NCI-H82 (cell line): ENCODE data around the gene B3GNT2.

Experiments
- DNase-seq: peaks from one replicate; lab custom pipeline; 2025; lab: John Stamatoyannopoulos, UW

B3GNT2 gene

DNA sequence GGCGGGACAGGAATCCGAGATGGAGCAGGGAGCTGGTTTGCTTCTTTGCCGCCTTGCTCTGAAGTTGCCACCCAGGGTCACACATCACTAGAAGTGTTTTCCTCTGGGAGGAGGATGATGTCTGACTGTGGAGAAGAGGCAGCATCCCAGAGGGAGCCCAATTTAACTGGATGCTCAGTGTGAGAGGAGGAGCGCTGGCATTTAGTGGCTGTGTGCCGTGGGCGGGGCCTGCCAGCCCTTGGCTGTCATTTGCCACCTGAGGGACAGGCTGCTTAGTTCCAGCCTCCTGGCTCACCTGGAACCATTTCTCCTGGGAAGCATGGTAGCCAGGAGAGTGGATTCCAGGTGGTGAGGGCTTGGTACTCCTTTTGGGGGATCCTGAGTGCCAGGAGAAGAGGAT is 9.6 kb downstream of the B3GNT2 start:
- no peak for DNase-seq

DNA sequence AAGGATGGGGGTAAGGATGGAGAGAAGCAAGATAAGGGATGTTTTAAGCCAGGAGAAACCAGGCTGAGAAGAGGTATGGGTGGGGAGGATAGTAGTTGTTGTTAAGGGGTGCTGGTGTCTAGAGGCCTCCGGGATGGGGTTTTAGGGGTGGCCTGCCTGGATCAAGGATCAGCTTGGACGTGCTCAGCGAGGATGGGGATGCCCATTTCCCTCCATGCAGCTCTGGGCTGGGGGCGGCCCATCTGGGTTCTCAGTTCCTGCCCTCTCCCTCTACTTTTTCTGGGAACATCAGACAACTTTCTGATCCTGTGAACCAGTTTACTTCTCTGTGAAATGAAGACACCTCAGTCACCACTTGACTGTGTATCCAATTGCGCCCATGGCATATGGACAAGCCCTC is 10.1 kb downstream of the B3GNT2 start:
- DNase-seq: no peak

DNA sequence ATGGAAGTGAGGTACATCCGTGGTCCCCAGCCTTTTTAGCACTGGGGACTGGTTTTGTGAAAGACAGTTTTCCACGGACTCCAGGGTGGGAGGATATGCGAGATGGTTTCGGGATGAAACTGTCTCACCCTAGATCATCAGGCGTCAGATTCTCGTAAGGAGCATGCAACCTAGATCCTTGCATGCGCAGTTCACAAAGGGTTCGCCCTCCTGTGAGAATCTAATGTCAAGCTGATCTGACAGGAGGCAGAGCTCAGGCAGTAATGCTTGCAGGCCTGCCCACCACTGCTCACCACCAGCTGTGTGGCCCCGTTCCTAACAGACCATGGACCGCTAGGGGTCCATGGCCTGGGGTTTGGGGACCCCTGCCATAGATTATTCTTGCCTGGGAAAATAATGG is 11.6 kb downstream of the B3GNT2 start:
- no peak for DNase-seq

DNA sequence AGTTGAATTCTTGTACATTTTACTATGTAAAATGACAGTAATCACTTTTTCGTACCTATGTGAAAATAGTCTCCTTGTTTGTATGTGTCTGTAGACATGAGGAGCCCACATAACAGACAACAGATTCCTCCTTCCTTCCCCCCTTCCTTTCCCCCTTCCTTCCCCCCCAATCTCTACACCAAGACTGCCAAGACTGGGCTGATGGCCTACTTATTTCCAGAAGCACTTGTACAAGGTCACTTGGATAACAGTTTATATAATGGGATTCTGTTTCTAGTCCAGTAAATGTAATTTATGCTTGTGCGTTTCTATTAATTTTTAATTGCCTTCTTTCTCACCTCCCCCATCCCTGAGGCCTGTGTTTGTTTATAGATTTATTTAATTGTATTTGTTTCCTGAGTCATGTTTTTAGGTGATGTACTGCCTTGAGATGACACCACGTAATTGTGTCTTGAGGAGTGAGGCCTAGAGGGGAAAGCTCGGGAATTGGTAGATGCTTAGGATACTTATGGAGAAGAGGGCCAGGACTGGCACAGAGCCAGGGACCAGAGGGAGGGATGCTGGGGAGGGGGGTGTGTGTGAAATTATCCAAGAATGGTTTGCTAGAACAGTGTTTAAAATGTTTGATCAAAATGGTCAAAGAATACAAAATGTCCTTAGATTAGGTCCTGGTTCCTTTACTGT is 12.3 kb downstream of the B3GNT2 start:
- DNase-seq: peak; percentile 44

DNA sequence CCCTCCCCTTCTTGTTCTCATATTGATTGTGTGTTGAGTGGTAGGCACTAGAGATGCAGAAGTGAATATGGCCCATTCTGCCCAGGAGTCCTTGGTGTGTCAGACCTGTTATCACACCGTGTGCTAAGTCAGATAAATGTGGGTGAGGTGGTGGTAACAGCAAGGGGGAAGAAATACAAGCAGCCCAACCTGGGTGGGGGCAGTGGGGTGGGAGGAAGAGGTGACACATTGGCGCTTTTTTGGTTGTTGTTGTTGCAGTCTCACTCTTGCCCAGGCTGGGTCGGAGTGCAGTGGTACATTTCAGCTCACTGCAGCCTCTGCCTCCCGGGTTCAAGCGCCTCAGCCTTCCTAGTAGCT is 12.8 kb downstream of the B3GNT2 start:
- DNase-seq: no peak

DNA sequence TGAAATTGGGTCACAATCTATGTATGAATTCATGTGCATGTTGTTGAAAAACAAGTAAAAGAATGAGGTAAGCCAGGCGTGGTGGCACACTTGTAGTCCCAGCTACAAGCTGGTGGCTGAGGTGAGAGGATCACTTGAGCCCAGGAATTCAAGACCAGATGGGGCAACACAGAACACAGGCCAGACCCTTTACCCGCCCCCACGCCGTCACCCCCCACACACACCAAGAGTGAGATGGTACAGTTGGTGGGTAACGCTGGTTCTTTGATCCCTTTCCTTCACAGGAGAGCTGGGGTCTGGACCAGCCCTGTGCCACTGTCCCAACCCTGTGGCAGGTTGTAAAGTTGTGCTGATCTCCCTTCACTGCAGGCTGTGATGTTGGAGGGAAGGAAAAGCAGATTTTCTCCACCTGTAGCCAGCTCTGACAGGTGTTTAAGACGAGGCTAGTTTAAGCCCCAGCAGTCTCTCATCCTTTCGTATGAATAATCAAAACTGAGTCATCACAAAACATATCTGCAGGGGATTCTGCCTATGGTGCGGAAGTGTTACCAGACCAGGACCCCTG is 13.6 kb downstream of the B3GNT2 start:
- no peak for DNase-seq

DNA sequence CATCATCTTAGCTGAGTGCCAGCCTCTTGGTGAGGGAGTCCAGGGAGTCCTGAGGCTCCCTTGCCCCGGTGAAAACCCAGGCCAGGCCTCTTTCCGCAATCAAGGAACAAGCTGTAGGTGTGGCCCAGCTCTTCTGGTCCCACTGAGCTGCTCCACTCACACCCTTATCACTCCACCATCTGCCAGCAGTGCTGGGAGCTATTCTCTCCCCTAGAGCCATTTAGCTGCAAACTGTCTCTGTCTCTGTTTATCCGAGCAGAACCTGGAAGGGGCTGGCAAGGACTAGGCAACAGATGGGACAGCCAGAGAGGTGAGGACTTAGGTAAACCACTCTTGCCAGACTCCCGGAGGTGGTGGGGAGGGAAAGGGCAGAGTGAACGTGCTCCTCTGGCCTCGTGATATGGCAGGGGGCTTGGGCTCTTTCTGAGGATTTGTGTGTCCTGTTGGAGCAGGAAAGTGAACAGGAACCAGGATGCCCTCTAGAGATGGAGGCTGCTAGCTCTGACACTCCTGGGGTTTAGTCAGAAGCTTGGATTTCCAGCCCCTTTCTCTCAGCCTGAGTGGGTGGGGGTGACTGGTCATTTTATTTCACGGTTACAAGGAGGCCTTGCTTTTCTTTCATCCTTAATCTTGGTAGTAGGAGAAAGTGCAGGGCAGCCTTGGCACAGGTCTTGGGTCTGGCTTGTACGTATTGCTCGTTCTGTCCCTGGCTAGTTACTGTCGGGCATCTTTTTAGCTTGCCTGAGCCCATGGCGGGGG is 19.6 kb downstream of the B3GNT2 start:
- DNase-seq: peak; percentile 98

DNA sequence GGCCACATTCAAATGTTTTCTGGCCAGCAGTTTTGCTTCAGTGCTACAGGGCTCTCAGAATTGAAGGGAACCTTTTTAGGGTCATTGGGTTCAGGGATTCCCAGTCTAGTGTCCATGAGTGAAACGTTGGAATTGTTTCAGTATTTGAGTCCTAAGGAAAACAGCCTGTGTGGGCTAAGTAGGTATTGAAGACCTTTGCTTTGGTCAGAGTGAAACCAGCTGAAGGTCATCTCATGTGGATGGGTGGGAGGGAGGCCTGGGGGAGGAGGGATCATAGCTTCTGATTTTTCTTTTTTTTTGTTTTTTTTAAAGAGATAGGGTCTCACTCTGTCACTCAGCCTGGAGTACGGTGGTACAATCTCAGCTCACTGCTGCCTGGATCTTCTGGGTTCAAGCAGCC is 20.2 kb downstream of the B3GNT2 start:
- DNase-seq: no peak

DNA sequence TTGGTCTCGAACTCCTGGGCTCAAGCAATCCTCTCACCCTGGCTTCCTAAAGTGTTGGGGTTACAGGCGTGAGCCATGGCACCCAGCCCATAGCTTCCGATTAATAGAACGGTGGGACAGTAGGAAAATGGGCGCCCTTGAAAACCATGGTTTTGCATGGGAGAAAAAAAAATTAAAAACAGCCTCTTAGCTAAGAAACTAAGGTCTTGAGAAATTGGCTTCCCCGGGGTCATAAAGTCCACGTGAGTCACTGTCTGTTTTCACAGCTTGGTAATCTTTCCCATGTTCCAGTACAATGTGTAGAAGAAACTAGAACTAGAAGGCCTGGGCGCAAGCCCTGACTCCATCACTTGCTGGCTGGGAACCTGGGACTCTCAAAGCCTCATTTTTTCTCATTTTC is 20.7 kb downstream of the B3GNT2 start:
- no peak for DNase-seq

DNA sequence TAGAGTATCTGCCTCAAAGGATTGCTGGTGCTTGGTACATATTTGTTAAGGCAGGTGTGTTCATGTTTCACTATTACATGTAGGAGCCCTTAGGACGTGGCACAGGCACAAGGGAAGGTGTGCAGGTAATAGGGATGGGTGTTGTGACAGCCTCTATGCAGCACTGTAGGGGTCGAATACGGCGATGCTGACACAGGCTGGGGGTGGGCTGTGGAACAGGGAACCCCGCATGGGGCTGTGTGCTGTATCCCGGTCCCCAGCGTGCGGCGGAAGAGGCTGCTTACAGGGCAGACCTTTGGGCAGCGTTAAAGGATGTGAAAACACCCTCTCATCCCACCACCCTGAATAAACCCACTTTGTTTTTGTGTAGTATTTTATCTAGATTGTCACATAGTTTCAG is 21.5 kb downstream of the B3GNT2 start:
- DNase-seq: no peak

DNA sequence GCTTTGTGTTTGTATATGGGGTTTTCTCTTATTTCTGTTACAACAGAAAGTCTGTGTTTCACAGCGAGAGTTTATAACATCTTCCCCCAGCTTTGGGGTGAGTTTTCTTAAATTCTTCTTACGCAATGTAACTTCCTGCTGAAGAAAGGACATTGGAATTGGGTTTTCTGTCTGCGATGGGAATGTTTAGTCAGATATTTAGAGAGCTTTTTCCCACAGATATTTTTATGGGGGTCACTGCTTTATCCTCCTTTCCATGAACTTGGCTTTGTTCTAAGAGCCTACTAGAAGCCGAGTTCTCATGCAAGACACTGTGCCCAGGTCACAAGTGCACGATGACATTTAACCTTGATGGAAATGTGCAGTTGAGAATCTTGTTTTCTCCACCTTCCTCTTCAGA is 22.1 kb downstream of the B3GNT2 start:
- DNase-seq: no peak

DNA sequence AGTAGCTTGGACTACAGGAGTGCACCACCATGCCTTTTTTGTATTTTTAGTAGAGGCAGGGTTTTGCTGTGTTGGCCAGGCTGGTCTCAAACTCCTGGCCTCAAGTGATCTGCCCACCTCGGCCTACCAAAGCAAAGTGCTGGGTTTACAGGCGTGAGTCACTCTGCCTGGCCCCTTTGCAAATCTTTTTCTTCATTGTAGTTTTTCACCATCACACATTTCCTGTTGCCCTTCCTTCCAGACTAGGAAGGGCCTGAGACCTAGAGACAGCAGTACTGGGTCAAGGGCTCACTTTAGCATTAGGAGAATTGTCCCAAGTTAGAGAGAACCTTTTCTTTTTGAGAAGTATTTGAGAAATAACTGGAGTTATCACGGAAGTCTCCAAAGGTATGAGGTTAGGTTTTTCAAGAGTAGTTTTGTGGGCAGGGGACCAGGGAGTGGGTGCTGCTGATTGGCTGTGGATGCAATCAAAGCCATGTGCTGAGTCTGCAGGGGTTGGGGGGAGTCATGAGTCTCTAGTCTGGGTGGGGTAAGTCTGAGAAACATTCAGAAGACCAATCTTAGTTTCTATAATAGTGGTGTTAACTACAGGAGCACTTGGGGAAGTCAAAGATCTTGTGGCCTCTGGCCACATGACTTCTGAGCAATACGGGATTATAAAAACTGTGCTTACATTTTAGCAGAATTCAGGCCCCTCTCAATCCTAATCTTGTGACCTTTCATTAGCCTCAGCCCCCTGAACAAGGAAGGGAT is 23.7 kb downstream of the B3GNT2 start:
- no peak for DNase-seq

DNA sequence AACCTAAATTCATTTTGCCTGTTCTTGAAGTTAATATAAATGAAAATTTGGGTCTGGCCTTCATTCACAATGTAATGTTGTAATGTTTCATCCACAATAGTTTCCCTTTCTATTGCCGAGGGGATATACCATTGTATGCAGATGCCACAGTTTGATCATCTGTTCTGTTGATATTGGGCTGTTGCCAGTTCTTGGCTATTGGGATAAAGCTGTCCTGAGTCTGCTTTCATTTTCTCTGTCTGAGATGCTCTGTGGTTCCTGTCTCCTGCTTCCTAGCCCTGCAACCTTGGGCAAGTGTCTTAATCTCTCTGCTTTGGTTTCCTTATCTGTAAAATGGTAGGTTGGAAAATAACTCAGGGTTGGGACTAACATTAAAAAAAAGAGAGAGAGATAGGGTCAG is 25.2 kb downstream of the B3GNT2 start:
- no peak for DNase-seq

DNA sequence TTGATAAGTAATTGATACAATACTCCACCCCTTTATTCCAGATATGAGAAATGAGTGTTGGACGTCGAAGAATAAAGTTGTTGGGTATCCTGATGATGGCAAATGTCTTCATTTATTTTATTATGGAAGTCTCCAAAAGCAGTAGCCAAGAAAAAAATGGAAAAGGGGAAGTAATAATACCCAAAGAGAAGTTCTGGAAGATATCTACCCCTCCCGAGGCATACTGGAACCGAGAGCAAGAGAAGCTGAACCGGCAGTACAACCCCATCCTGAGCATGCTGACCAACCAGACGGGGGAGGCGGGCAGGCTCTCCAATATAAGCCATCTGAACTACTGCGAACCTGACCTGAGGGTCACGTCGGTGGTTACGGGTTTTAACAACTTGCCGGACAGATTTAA is 26.3 kb downstream of the B3GNT2 start:
- no peak for DNase-seq

DNA sequence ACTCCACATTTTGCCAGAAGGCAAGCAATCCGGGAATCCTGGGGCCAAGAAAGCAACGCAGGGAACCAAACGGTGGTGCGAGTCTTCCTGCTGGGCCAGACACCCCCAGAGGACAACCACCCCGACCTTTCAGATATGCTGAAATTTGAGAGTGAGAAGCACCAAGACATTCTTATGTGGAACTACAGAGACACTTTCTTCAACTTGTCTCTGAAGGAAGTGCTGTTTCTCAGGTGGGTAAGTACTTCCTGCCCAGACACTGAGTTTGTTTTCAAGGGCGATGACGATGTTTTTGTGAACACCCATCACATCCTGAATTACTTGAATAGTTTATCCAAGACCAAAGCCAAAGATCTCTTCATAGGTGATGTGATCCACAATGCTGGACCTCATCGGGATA is 26.8 kb downstream of the B3GNT2 start:
- no peak for DNase-seq

DNA sequence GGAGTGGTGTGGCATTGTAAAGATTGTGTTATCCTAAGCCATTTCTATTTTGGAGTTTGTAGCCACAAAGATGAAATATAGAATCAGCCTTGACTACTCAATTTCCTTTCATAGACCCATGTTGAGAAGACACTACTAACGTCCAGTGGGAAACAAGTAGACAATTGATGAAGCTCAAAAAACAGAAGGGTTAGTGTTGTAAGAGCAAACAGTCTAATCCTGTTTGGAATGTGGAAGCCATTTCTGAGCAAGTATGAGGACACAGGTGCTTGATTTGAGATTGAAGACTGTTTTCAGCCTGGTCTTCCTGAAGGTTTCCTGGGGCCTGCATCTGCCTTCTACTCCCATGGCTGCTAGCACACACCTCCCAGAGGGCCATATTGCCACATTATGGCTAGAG is 29.1 kb downstream of the B3GNT2 start:
- no peak for DNase-seq

DNA sequence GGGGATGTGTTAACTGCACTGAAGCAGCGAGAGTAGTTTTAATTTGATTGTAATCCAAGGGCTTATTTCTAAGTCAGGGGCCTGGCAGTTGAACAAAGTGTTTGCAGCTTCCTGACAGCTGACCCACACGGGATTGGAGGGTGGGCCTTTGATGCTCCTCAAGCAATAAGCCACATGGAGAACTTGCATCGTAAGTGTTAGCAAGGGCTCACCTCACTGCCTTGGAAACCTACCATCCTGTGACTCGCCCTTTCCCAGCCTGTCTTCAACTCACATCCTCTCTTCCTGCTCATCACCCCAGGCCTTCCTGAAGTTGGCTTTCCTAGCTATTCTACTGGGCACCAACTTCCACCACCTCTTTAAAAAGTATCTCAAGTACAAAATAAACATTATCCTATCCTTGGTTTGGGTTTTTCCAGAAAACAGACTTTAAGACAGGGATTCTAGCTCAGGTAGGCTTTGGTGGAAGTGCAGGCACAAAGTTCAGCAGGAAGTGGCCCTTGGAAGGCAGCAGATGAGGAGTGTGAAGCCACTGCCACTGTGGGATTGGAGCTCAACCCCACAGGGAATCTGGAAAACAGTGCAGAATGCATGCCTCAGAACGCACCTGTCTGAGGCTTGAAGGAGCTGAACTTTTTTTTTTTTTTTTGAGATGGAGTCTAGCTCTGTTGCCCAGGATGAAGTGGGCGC is 31.6 kb downstream of the B3GNT2 start:
- peak; percentile 49 for DNase-seq

DNA sequence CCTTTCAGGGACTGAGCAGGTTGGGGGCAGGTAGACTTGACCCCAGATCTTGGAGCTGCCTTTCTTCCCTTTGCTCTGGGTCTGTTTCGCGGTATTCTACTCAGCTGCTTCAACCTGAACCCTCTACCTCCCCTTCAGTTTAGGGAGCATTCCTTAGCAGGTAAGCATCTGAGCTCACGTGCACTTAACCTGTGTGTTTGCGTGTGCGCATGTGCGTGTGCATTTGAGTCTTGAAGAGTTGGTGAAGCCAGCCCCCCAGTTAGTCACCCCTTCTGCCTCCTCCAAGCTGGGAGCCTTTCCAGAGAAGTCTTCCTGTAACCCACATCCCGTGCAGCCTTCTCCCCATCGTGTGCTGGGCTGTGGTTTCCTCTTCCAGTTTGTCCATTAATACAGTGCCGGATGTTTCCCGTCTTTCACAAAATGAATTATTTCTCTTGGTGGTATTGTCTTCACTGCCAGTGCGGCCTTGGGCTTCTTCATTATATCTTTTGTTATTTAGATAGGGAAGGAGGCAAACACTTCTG is 33.2 kb downstream of the B3GNT2 start:
- no peak for DNase-seq

DNA sequence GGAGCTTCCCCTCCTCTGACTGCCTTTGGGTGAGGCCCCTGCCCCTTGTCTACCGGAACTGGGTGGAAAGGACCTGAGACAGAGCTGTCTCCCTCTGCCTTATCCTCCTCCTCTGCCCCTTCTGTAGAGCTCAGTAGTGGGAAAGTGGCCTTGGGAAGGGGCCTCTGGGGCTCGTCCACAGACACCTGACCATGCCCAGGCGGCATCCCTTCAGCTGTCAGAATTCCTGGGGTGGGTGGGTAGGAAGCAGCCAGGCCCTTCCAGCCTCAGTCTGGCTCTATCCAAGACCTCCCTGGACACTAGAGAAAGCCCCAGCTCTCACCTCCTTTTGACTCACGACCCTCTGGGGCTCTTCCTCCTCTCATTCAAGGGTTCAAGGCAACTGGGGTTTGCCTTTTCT is 35.6 kb downstream of the B3GNT2 start:
- no peak for DNase-seq

DNA sequence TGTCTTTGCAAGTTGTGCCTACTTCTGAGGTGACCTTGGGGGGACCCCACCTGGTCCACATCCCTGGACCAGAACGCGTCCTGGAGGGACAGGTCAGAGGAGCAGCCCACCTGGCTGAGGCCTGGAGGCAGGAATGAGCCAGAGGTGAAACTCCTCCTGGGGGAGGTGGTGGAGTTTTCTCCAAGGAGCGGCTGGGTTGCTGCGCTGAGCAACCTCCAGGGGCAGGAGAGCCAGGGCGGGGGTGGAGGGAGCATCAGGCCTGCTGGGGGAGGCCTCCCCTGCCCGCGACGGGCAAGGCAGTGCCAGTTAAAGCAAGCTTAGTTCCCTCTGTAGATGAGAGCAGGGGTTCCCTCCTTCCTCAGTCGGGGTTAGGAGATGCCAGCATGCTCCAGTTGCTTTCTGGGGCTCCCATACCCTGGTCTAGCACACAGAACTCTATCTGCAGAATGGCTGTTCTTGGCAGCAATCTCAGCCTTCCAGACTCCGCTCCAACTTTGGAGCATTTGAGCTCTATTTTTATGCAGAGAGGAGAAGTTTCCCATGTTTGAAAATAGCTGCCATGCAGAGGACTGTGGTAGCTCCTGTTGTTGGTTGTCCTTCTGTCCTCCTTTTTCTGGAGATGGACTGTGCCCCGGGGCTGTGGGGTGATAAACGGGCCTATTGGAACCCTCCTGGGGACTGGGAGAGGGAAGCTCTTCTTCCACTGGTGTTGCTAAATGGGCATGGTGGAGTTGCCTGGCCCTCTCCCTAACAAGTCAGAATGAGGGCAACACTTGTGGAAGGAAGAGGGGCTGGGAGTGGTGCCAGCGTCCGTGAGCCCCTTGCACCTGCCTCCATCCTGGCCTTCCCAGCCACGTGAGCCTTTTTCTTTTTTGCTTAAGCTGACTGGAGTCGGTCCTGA is 39.1 kb downstream of the B3GNT2 start:
- DNase-seq: no peak

DNA sequence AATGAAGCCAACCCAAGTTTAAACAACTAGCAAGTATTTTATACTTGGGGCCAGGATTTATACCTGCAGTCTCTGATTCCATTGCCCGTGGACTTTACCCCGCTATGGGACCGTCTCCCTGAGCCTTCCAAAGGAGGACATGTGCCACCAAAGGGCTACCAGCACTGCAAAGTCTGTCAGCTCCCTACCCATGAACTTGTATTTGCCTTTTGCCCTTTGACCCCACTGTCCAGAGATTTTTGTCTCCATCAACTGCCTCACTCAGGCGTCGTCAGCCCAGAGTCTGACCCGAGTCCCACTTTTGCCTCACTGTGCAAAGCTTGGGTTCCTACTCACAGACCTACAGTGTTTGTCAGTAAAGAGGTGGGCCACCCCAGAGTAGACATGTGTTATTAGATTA is 40.6 kb downstream of the B3GNT2 start:
- DNase-seq: no peak
